ENCODE measurements around the gene KAZN.

- TF ChIP-seq RARB (CRISPR knock-in tag; IDR thresholded peaks at IDR 0.05) (no peak), TOX (CRISPR knock-in tag; IDR thresholded peaks at IDR 0.05; ENCODE audit: borderline replicate concordance) (no peak), BACH2 (CRISPR knock-in tag; IDR thresholded peaks at IDR 0.05; ENCODE audit: borderline replicate concordance) (no peak), ZFP30 (CRISPR knock-in tag; IDR thresholded peaks at IDR 0.05) (no peak), ZC3H10 (CRISPR knock-in tag; IDR thresholded peaks at IDR 0.05) (no peak)
- TF ChIP-seq, protein P1, sequence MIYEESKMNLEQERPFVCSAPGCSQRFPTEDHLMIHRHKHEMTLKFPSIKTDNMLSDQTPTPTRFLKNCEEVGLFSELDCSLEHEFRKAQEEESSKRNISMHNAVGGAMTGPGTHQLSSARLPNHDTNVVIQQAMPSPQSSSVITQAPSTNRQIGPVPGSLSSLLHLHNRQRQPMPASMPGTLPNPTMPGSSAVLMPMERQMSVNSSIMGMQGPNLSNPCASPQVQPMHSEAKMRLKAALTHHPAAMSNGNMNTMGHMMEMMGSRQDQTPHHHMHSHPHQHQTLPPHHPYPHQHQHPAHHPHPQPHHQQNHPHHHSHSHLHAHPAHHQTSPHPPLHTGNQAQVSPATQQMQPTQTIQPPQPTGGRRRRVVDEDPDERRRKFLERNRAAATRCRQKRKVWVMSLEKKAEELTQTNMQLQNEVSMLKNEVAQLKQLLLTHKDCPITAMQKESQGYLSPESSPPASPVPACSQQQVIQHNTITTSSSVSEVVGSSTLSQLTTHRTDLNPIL (CRISPR knock-in tag; IDR thresholded peaks at IDR 0.05; ENCODE audit: low read depth): no peak
Measured at GRCh38 chr1:14909920-14910460, 311.5 kb downstream of the KAZN start.
